ENCODE data around the gene ZNF804B. TPM values are rescaled to one million over a fixed set of nuclear protein-coding genes. Genes with fewer than 3 reads are reported as not detected.

Gene ZNF804B
- total RNA-seq, 2 donors from 2014 or later, result not detected

DNA sequence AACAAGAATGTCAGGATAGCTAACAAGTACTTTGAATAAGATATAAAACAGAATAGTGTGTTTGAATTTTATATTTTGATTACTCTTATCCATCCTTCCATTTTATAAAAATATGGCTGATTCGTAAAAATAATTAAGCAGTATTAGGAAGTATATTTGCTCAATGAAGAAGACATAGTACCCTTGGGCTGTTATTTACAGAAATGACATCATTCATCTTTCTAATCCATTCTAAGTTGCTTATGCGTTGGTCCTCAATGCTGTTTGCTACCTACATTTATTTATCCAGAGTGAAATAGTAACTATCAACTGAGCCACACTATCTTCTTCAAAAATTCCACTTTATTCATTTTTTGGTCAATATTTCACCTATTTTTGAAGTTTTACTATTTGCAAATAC, 2.1 kb upstream of the ZNF804B start:
- H3K36me3 ChIP-seq, result no peaks in the 10 kb centered on the region
- no peak for DNase-seq
- no peak overlapping the region for H3K4me3 ChIP-seq
- peaks cover 4% of the 10 kb centered on the region for H3K4me1 ChIP-seq
- peaks cover 23% of the 10 kb centered on the region for H3K27me3 ChIP-seq
- intact Hi-C loops (cut with DNase I), result no loop called here
- H3K9me3 ChIP-seq, result no peaks in the 10 kb centered on the region
- no peak overlapping the region for H3K9ac ChIP-seq (ENCODE audit: low read depth in 2 of 2, low read length in 2 of 2)
- H3K27ac ChIP-seq, result no peak overlapping the region
- TF ChIP-seq, protein P1, sequence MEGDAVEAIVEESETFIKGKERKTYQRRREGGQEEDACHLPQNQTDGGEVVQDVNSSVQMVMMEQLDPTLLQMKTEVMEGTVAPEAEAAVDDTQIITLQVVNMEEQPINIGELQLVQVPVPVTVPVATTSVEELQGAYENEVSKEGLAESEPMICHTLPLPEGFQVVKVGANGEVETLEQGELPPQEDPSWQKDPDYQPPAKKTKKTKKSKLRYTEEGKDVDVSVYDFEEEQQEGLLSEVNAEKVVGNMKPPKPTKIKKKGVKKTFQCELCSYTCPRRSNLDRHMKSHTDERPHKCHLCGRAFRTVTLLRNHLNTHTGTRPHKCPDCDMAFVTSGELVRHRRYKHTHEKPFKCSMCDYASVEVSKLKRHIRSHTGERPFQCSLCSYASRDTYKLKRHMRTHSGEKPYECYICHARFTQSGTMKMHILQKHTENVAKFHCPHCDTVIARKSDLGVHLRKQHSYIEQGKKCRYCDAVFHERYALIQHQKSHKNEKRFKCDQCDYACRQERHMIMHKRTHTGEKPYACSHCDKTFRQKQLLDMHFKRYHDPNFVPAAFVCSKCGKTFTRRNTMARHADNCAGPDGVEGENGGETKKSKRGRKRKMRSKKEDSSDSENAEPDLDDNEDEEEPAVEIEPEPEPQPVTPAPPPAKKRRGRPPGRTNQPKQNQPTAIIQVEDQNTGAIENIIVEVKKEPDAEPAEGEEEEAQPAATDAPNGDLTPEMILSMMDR (IDR thresholded peaks at IDR 0.05), result no peak

DNA sequence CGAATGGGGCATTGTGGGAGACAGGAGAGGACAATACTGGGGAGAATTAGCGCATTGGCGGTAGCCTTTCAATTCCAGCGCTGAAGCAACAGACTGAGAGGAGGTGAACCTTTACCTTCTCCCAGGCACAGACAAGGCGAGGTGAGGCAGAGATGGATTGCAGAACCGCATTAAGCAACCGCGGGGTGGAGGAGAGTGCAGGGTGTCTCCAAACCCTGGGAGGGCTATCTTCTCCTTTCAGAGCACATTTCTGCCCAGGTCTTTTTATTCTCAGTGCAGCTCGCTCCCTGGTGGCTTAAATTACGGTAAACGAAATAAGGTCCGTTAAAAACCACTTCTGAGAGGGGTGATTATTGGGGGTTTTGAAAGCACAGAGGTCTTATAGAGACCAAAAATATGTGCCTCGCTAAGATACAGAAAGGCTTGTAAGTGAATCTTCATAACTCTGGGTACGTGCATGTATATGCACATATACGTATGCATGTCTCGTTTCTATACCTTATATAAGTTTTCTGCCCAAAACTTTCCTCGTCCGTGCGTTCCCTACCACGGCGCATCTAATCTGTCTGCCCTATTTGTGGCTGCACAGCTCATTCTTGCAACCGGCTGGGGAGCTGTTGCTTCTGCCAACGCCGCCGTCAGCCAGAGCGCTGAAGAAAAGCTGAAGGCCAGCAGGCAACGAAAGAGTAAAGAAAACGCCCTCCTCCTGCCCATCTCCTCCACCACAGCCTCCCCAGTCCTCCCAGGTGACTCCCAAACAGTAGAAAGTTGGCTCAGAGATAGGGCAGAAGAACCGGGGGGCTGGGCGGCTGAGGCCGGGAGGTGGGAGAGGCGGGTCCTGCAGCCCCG, 895 bp upstream of the ZNF804B start:
- DNase-seq, result no peak
- H3K27ac ChIP-seq, result no peak overlapping the region
- peaks cover 29% of the 10 kb centered on the region for H3K27me3 ChIP-seq
- no peaks in the 10 kb centered on the region for H3K9me3 ChIP-seq
- TF ChIP-seq, protein P1 (IDR thresholded peaks at IDR 0.05), result no peak
- H3K36me3 ChIP-seq, result no peaks in the 10 kb centered on the region
- peaks cover 4% of the 10 kb centered on the region for H3K4me1 ChIP-seq
- intact Hi-C loops (cut with DNase I), result no loop called here
- H3K9ac ChIP-seq (ENCODE audit: low read depth in 2 of 2, low read length in 2 of 2), result peak overlapping the region in 1 of 2 donors; percentile 40
- peak overlapping the region; percentile 19 for H3K4me3 ChIP-seq

DNA sequence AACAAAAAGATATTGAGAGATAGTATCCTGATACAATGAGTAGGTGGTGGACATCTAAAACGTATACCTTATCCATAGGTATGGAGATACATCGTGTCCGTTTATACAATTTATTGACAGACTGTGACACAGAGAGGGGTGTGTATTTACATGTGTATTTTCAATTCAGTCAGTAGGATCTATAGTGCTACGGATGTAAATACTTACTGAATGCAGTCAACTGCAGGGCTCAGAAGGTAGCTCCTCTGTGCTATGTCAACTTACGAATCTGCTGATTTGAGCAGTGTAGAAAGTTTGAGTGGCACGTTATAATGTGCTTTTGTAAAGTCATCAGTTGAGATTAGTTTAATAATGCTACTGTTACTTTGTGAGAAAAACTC, 626 bp downstream of the ZNF804B start:
- TF ChIP-seq, protein P1 (IDR thresholded peaks at IDR 0.05), result no peak
- Histone ChIP-seq H3K27me3 (peaks cover 29% of the 10 kb centered on the region), H3K4me3 (no peak overlapping the region), H3K9me3 (no peaks in the 10 kb centered on the region), H3K4me1 (peaks cover 4% of the 10 kb centered on the region), H3K36me3 (no peaks in the 10 kb centered on the region), H3K9ac (ENCODE audit: low read depth in 2 of 2, low read length in 2 of 2) (no peak overlapping the region), H3K27ac (no peak overlapping the region)
- no peak for DNase-seq
- intact Hi-C loops (cut with DNase I), result no loop called here

DNA sequence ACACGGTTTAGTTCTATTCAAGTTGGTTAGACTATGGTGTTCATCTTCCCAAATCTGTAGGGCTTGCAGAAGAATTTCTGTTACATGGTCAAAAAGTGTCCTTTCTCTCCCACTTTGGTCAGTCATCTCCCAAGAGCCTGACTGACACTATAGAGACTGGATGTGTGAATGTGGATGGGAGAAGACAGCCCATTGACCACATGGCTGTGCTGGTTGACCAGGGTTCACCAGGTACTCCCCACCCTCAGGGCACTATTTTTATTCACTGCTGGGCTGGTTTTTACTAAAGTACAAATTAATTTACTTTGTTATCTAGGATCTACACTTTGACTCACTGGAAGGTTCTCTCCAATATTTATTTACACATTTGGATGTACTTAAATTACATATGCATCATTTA, 2.3 kb downstream of the ZNF804B start:
- DNase-seq, result no peak
- H3K9ac ChIP-seq (ENCODE audit: low read depth in 2 of 2, low read length in 2 of 2), result no peak overlapping the region
- H3K27ac ChIP-seq, result no peak overlapping the region
- TF ChIP-seq, protein P1 (IDR thresholded peaks at IDR 0.05), result no peak
- H3K9me3 ChIP-seq, result no peaks in the 10 kb centered on the region
- peaks cover 29% of the 10 kb centered on the region for H3K27me3 ChIP-seq
- intact Hi-C loops (cut with DNase I), result no loop called here
- H3K4me1 ChIP-seq, result peaks cover 4% of the 10 kb centered on the region
- no peak overlapping the region for H3K4me3 ChIP-seq
- no peaks in the 10 kb centered on the region for H3K36me3 ChIP-seq

DNA sequence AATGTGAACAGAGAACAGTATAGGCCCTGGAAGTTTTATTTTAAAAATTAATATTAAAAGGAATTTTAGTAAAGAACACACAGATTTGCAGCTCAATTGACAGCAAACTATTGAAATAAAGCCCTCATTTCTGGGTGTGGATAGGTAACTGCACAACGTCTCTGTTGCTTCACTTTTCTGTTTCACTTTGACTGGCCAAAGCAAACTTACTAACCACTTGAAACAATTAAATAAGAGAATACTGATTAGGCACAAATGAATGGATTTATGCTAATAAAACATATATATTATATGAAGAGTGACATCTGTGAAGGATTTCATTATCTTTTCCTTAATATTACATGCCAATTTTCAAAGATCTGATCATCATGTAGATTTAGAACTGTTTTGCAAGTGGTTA, 11.9 kb downstream of the ZNF804B start:
- Histone ChIP-seq H3K27ac (no peak overlapping the region), H3K36me3 (no peaks in the 10 kb centered on the region), H3K9me3 (no peaks in the 10 kb centered on the region), H3K9ac (ENCODE audit: low read depth in 2 of 2, low read length in 2 of 2) (no peak overlapping the region), H3K4me1 (no peaks in the 10 kb centered on the region), H3K27me3 (no peaks in the 10 kb centered on the region), H3K4me3 (no peak overlapping the region)
- TF ChIP-seq, protein P1 (IDR thresholded peaks at IDR 0.05), result no peak
- intact Hi-C loops (cut with DNase I), result no loop called here
- no peak for DNase-seq
